ENCODE data around the gene SV2C.
A peak's percentile ranks its signal among the peaks of the same experiment; 100 is the strongest.

The SV2C gene

GRCh38 chr5:76289692-76290091, 206.5 kb downstream of the SV2C start:
- H3K9me3 ChIP-seq (ENCODE audit: control insufficient read depth, low read length) = no peaks in the 10 kb centered on the region
- no peak overlapping the region for H2AFZ ChIP-seq
- H3K4me1 ChIP-seq = peaks cover 17% of the 10 kb centered on the region
- no peak overlapping the region for H3K9ac ChIP-seq
- H3K79me2 ChIP-seq = no peaks in the 10 kb centered on the region
- no peaks in the 10 kb centered on the region for H3K36me3 ChIP-seq (ENCODE audit: control insufficient read depth, insufficient read depth, low read length)
- no peak overlapping the region for H3K27ac ChIP-seq
- no peak overlapping the region for H3K4me2 ChIP-seq (ENCODE audit: low read length)
- H3K27me3 ChIP-seq (ENCODE audit: control insufficient read depth, insufficient read depth, low read length) = no peaks in the 10 kb centered on the region
- no peak overlapping the region for H3K4me3 ChIP-seq (ENCODE audit: low read depth, low read length)
- TF ChIP-seq, protein P1, sequence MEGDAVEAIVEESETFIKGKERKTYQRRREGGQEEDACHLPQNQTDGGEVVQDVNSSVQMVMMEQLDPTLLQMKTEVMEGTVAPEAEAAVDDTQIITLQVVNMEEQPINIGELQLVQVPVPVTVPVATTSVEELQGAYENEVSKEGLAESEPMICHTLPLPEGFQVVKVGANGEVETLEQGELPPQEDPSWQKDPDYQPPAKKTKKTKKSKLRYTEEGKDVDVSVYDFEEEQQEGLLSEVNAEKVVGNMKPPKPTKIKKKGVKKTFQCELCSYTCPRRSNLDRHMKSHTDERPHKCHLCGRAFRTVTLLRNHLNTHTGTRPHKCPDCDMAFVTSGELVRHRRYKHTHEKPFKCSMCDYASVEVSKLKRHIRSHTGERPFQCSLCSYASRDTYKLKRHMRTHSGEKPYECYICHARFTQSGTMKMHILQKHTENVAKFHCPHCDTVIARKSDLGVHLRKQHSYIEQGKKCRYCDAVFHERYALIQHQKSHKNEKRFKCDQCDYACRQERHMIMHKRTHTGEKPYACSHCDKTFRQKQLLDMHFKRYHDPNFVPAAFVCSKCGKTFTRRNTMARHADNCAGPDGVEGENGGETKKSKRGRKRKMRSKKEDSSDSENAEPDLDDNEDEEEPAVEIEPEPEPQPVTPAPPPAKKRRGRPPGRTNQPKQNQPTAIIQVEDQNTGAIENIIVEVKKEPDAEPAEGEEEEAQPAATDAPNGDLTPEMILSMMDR (IDR thresholded peaks at IDR 0.05) = no peak

GRCh38 chr5:76290321-76290757, 207.2 kb downstream of the SV2C start:
- Histone ChIP-seq H2AFZ (peak overlapping the region; percentile 40), H3K79me2 (no peaks in the 10 kb centered on the region), H3K36me3 (ENCODE audit: control insufficient read depth, insufficient read depth, low read length) (no peaks in the 10 kb centered on the region), H3K27ac (peak overlapping the region; percentile 48), H3K4me2 (ENCODE audit: low read length) (peak overlapping the region; percentile 39), H3K9ac (no peak overlapping the region), H3K4me3 (ENCODE audit: low read depth, low read length) (no peak overlapping the region), H3K9me3 (ENCODE audit: control insufficient read depth, low read length) (no peaks in the 10 kb centered on the region), H3K27me3 (ENCODE audit: control insufficient read depth, insufficient read depth, low read length) (no peaks in the 10 kb centered on the region), H3K4me1 (peaks cover 17% of the 10 kb centered on the region)
- TF ChIP-seq, protein P1 (IDR thresholded peaks at IDR 0.05) = no peak

DNA sequence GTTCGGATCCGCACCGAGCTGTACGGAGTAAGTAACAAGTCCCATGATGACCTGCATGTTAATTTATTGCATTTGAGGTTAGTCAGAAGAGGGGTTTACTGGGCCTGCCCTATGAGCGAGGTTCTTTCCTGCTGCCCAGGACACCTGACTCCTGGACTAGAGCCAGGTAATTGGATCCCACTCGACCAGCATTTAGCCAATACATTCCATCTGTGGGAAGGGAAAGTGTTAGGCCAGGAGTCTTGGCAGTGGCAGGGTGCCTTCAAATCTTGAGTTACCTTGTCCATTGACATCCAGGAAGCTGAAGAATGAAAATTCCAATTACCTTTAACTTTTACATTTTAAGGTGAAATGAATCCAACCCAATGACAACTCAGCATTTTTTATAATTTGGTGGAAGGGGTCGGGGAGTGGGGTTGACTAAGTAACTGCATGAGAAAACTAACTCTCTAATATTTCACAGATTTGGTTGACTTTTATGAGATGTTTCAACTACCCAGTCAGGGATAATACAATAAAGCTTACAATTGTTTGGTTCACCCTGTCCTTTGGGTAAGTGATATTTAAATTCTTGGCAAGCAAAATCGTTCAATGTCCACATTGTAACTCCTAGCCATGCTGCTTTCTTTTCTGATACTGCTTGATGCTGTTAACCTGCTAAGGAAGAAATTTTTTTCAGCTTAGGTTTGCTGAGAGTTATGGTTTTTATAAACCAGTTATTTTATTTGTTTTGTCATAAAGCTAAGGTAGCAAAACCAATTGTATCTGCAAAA, 208.3 kb downstream of the SV2C start:
- Histone ChIP-seq H3K4me1 (peaks cover 17% of the 10 kb centered on the region), H3K4me3 (ENCODE audit: low read depth, low read length) (no peak overlapping the region), H3K27ac (peak overlapping the region; percentile 48), H3K4me2 (ENCODE audit: low read length) (peak overlapping the region; percentile 21), H3K79me2 (no peaks in the 10 kb centered on the region), H3K9ac (no peak overlapping the region), H3K27me3 (ENCODE audit: control insufficient read depth, insufficient read depth, low read length) (no peaks in the 10 kb centered on the region), H2AFZ (peak overlapping the region; percentile 52), H3K36me3 (ENCODE audit: control insufficient read depth, insufficient read depth, low read length) (no peaks in the 10 kb centered on the region), H3K9me3 (ENCODE audit: control insufficient read depth, low read length) (no peaks in the 10 kb centered on the region)
- TF ChIP-seq, protein P1 (IDR thresholded peaks at IDR 0.05) = no peak

GRCh38 chr5:76292620-76293322, 209.6 kb downstream of the SV2C start:
- TF ChIP-seq, protein P1 (IDR thresholded peaks at IDR 0.05) = no peak
- Histone ChIP-seq H3K9ac (no peak overlapping the region), H3K27ac (no peak overlapping the region), H3K79me2 (no peaks in the 10 kb centered on the region), H3K4me1 (peaks cover 17% of the 10 kb centered on the region), H3K36me3 (ENCODE audit: control insufficient read depth, insufficient read depth, low read length) (no peaks in the 10 kb centered on the region), H2AFZ (no peak overlapping the region), H3K9me3 (ENCODE audit: control insufficient read depth, low read length) (no peaks in the 10 kb centered on the region), H3K27me3 (ENCODE audit: control insufficient read depth, insufficient read depth, low read length) (no peaks in the 10 kb centered on the region), H3K4me3 (ENCODE audit: low read depth, low read length) (no peak overlapping the region), H3K4me2 (ENCODE audit: low read length) (no peak overlapping the region)
